ENCODE results near the gene KLHDC4.
"Not testable (repeated sequence)": the region's sequence is repeated elsewhere in the genome, so short reads cannot be mapped to it uniquely, and the experiment has no call there.

Gene KLHDC4

GRCh38 chr16:87720446-87720845 lies 45.3 kb downstream of the KLHDC4 start:
- no peak for DNase-seq (ENCODE audit: low read depth)

- not testable (repeated sequence) for DNase-seq (ENCODE audit: low read depth)
Observed at GRCh38 chr16:87718831-87719230, 47.0 kb downstream of the KLHDC4 start.

DNA sequence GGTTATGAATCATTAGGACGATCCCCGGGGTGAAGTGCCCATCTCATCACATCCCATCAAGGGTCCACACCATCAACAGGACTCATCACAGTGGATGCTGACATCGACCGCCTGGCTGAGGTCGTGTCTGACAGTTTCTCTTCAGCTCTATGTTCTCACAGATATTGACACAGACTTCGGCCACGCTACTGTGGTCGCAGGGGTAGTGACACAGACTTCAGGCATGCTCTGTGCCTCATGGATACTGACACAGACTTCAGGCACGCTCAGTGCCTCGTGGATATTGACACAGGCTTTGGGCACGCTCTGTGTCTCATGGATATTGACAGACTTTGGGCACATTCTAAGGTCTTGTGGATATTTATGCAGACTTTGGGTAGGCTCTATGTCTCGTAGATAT lies 50.1 kb downstream of the KLHDC4 start:
- no peak for DNase-seq (ENCODE audit: low read depth)

- no peak for DNase-seq (ENCODE audit: low read depth)
Observed at GRCh38 chr16:87715231-87715630, 50.6 kb downstream of the KLHDC4 start.

GRCh38 chr16:87713451-87714229 lies 52.1 kb downstream of the KLHDC4 start:
- DNase-seq (ENCODE audit: low read depth), result peak; percentile 44

GRCh38 chr16:87712184-87712762 lies 53.5 kb downstream of the KLHDC4 start:
- no peak for DNase-seq (ENCODE audit: low read depth)

DNA sequence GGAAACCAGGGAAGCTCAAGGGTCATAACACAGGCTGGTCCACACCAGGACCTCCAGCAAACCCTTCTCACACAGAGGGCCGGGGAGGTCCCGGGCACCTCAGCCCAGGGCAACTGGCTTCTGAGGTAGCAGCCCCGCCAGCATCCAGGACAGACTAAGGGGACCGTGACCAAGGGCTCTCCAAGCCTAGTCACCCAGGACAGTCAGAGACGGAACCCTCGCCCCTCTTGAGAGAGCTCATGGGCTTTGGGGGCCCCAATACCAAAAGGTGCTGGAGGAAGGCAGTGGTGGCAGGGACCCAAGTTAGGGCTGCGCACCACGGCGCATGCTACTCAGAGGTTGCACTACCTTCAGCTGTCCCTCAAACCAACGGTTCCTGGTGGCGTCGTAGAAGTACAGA lies 54.9 kb downstream of the KLHDC4 start:
- DNase-seq (ENCODE audit: low read depth), result no peak

GRCh38 chr16:87709677-87710076 lies 56.1 kb downstream of the KLHDC4 start:
- no peak for DNase-seq (ENCODE audit: low read depth)

DNA sequence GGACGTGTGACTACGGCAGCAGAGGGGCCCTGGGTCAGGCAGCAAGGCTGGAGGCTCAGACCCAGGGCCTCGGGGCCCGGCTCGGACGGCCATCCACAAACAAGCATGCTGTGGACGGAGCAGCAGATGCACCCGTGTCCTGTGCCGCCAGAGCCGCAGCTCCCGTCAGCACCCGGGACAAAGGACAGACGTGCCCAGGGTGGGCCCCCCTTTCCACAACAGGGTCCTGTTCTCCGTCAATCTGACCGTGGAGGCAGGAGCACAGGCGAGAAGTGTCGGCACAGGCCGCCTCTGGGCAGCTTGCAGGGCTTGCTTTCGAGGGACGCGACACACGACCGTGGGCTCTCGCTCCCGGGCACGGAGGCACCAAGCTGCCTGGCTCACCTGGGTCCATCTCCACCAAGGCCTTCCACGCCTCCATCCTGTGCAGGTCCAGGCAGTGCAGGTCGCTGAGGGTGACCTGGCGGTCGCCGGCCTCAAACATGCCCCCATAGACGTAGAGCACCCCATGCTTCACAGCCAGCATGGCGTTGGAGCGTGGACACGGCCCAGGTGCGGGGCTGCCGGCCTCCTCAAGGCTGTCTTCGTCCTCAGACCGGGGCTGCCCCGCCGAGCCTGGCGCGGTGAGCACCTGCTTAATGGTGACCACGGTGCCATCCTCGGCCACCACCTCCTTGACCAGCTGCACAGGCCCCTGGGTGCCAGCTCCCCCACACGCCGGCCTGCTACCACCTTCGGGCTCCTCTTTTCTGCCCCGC lies 56.7 kb downstream of the KLHDC4 start:
- no peak for DNase-seq (ENCODE audit: low read depth)

GRCh38 chr16:87707714-87708580 lies 57.8 kb downstream of the KLHDC4 start:
- DNase-seq (ENCODE audit: low read depth), result no peak

DNA sequence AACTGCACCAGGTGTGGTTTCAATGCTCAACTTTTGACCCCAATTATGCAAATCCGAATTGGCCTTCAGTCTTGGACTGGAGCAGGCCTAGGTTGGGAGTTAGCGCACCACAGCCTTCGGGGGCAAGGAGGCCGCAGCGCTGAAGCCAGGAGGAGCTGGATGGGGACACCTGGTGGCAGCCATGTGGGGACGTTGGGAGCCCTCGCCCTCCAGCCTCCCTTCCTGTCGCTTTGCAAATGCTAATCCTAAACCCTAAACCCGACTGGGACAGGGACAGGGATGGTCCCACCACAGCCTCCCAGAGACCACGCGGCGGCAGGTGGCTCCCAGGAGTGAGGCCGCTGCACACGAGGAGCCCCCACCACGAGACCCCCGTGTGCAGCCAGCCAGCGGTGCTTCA lies 58.7 kb downstream of the KLHDC4 start:
- no peak for DNase-seq (ENCODE audit: low read depth)

GRCh38 chr16:87706278-87707000 lies 59.3 kb downstream of the KLHDC4 start:
- DNase-seq (ENCODE audit: low read depth), result no peak

DNA sequence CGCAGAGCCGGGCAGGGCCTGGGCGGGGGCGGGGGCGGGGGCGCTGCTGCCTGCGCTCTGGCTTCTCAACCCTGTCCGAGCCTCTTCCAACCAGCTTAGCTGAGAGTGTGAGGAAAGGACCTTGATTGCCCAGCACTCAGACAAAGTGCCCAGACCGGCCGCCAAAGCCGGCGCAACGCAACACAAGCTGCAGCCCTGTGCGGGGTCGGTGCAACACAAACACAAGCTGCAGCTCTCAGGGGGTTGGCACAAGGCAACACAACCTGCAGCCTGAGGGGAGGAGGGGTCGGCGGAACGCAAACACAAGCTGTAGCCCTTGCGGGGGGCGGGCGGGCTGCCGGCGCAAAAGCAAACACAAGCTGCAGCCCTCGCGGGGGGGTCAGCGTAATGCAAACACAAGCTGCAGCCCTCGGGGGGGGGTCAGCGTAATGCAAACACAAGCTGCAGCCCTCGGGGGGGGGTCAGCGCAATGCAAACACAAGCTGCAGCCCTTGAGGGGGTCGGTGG lies 60.0 kb downstream of the KLHDC4 start:
- no peak for DNase-seq (ENCODE audit: low read depth)

- DNase-seq (ENCODE audit: low read depth), result no peak
Observed at GRCh38 chr16:87704754-87705353, 60.9 kb downstream of the KLHDC4 start.

GRCh38 chr16:87703835-87704375 lies 61.9 kb downstream of the KLHDC4 start:
- DNase-seq (ENCODE audit: low read depth), result no peak

- no peak for DNase-seq (ENCODE audit: low read depth)
Observed at GRCh38 chr16:87703071-87703470, 62.7 kb downstream of the KLHDC4 start.

DNA sequence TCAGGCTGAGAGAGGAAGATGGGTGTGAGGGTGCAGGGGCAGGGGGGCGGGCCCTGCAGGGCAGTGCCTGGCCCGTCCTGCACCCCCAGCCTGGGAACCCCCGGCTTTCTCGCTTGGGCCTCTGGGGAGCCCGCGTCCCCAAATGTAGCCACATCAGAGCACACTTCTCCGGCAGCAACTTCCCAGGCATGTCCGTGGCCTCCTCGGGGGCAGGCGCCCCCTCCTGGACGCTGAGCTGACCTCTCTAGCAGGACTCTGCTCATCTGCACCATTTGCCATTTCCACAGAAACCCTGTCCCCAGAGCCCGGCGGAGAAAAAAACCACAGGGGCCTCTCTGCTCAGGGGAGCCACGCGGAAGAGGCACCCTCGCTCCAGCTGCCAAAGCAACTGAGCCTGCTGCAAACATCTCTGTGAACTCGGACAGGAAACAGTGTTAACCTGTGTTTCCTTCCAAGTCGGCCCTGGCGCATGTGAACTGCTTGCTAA lies 63.4 kb downstream of the KLHDC4 start:
- DNase-seq (ENCODE audit: low read depth), result no peak

GRCh38 chr16:87701505-87701921 lies 64.3 kb downstream of the KLHDC4 start:
- DNase-seq (ENCODE audit: low read depth), result no peak

GRCh38 chr16:87701078-87701460 lies 64.7 kb downstream of the KLHDC4 start:
- no peak for DNase-seq (ENCODE audit: low read depth)

GRCh38 chr16:87700406-87701077 lies 65.2 kb downstream of the KLHDC4 start:
- DNase-seq (ENCODE audit: low read depth), result no peak
